ENCODE results near the gene PCNX2. TPM values are rescaled to one million over a fixed set of nuclear protein-coding genes. Genes with fewer than 3 reads are reported as not detected.

Gene PCNX2
- total RNA-seq, 1 experiment from 2014 or later: 4.5 TPM

DNA sequence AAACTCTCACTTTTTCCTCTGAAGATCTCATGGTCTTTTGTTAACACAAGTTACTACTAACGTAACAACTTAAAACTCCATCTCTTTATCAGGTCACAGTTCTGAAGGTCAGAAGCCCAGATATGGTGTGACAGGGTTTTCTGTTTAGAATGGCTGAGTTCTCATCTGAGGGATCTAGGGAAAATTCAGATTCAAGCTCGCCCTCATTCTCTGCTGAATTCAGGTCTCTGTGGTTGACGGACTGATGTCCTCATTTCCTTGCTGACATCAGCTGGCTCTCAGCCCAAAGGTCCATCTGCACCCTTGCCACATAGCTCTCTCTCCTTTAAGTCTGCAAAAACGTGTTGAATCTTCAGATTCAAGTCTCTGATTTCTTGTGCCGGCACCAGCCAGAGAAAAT is 351.2 kb downstream of the PCNX2 start:
- Histone ChIP-seq H3K4me1 (no peaks in the 10 kb centered on the region), H3K4me3 (no peak overlapping the region), H3K27me3 (no peaks in the 10 kb centered on the region), H3K27ac (no peak overlapping the region), H3K36me3 (no peaks in the 10 kb centered on the region), H3K9me3 (replicated peaks) (no peaks in the 10 kb centered on the region; the same call in 1 of the 2 replicates)
- no peak for DNase-seq

DNA sequence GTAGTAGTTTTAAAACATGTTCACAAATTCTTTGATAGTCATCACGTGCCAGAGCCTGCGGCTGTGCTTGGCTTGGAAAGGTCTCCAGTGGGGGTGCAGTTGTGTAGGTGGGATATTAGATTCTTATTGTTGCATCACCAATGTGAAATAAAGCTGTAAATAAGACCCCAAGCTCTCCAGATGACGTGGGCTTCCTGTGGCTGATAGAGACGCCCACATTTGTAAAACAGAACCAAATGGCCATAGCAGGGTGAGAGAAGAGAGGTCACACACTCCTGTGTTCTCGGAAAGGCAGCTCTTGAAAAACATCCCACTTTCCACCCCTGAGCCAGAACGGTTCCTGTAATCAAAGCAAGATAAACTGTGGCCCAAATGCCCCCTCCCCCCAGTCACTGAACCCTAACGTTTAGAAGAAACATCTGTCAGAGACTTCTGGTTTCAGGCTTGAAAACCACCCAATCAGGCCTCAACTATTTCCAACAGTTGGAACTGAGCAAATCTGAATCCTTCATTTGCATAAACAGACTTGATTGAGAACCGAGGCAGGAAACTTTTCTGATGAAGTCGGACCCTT is 351.8 kb downstream of the PCNX2 start:
- no peaks in the 10 kb centered on the region for H3K4me1 ChIP-seq
- H3K27me3 ChIP-seq: no peaks in the 10 kb centered on the region
- H3K27ac ChIP-seq: no peak overlapping the region
- no peaks in the 10 kb centered on the region for H3K36me3 ChIP-seq
- DNase-seq: no peak
- H3K9me3 ChIP-seq (replicated peaks): no peaks in the 10 kb centered on the region; the same call in 1 of the 2 replicates
- no peak overlapping the region for H3K4me3 ChIP-seq

DNA sequence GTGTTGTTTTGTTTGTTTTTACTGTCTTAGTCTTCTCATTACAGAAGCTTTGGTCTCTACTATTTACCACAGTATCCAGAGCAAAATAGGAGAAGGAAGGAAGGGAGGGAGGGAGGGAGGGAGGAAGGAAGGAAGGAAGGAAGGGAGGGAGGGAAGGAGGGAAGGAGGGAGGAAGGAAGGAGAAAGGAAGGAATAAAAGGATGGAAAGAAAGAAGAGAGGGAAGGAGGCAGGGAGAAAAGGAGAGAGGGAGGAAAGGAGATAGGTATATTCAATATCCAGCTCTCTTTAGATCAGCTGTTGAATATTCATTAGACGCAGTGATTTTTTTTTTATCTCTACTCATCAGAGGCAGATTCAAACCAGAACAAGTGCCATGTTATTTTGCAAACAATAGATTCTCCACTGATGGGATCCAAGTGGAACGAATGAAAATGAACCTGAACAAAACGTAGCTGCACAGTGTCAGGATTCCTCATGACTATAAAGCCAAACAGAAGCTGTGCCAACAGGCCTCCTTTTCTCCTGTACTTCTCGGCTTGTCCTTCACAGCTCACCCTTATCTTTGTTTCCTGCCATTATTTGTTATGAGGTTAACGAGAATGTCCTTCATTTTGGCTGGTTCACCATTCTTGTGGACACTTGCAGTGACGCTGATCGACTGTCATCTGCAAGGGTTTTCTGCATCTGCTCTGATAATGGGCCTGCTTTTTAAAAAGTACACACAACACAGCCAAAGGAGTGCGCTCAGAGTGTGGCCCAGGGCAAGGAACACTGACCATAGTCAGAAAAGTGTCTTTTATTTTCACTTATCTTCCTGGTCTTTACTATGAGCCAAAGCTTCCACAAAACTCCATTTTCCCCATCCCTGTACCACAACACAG is 352.9 kb downstream of the PCNX2 start:
- Histone ChIP-seq H3K9me3 (replicated peaks) (no peaks in the 10 kb centered on the region; the same call in 1 of the 2 replicates), H3K36me3 (no peaks in the 10 kb centered on the region), H3K4me3 (no peak overlapping the region), H3K4me1 (no peaks in the 10 kb centered on the region), H3K27ac (no peak overlapping the region), H3K27me3 (no peaks in the 10 kb centered on the region)
- no peak for DNase-seq

DNA sequence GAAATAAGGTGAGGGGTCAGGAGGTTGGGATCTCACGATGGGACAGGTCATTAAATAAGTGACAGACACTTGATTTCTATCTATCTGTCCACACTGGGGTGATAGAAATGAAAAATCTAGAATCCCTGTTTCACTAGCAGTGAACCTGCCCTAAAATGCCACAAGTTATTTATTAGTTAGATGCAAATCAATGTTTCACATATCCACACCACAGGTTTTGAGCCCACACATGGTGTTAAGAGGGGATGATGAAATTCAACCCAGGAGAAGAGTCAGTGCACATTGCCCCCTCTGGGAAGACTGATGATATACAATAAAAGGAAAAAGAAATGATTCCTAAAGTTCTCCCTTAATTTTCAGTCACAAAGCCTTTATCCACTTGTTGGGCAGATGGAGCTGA is 355.3 kb downstream of the PCNX2 start:
- Histone ChIP-seq H3K27ac (no peak overlapping the region), H3K9me3 (replicated peaks) (no peaks in the 10 kb centered on the region; the same call in 1 of the 2 replicates), H3K4me1 (no peaks in the 10 kb centered on the region), H3K4me3 (no peak overlapping the region), H3K36me3 (no peaks in the 10 kb centered on the region), H3K27me3 (no peaks in the 10 kb centered on the region)
- no peak for DNase-seq

DNA sequence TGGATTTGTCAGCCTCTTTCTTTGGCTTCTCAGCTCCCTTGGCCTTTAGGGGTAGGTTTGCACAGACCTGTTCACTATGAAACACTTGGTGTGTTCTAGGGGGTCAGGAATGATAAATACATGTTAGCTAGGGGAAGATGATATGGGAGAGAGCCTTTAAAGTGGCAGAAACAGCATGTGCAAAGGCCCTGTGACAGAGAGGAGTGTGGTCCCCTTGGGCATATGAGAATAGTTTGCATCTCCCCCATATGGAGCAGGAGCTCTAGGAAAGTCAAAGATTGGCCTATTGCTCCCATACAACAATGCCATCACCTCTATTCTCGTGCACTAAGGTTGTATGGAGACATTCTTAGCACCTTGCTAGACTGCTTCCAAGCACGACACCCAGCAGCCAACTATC is 355.8 kb downstream of the PCNX2 start:
- no peaks in the 10 kb centered on the region for H3K4me1 ChIP-seq
- no peaks in the 10 kb centered on the region for H3K36me3 ChIP-seq
- H3K27me3 ChIP-seq: no peaks in the 10 kb centered on the region
- no peak for DNase-seq
- no peak overlapping the region for H3K4me3 ChIP-seq
- no peak overlapping the region for H3K27ac ChIP-seq
- no peaks in the 10 kb centered on the region; the same call in 1 of the 2 replicates for H3K9me3 ChIP-seq (replicated peaks)

DNA sequence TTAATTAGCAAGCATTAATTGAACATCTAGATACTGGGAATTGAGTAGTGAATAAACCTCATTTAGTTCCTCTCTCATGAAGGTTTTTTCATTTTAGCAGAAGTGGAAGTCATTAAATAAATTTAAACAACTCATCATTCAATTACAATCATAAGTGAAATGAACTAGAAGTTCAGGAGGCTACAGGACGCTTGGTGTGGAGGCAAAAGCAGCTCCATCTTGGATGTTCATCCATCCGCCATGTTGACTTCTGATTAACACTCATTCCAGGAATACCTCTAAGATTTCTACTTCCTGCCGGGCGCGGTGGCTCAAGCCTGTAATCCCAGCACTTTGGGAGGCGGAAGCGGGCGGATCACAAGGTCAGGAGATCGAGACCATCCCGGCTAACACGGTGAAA is 356.6 kb downstream of the PCNX2 start:
- Histone ChIP-seq H3K9me3 (replicated peaks) (no peaks in the 10 kb centered on the region), H3K27me3 (no peaks in the 10 kb centered on the region), H3K4me1 (no peaks in the 10 kb centered on the region), H3K4me3 (no peak overlapping the region), H3K36me3 (no peaks in the 10 kb centered on the region), H3K27ac (no peak overlapping the region)
- no peak for DNase-seq

DNA sequence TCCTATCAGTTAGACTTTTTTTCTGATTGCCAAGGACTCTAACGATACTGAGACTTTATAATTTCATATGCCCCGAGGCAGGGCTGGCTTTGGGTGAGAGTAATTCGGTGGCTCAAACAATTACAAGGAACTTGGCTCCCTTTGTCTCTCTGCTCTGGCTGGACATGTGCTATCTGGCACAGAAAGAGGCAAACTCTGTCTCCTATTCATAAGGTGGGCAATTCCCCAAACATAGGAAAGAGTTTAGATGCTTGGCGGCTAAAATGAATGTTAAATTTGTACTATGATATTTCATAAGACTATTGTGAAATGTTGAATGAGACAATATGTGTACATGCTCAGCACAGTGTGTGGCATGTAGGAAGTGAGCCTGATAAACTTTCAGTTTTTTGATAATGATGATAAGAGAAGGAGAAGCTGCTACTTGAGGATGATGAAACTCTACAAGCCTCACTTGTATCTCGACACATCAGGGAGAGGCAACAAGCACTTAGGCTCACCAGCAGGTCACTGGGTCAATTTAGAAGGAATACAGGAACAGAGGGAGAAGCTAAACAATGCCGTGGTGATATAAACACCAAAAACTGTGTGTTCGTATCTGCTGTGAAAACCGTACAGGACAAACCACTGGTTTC is 357.7 kb downstream of the PCNX2 start:
- Histone ChIP-seq H3K27me3 (no peaks in the 10 kb centered on the region), H3K4me3 (no peak overlapping the region), H3K9me3 (replicated peaks) (no peaks in the 10 kb centered on the region), H3K4me1 (peaks cover 1% of the 10 kb centered on the region), H3K36me3 (no peaks in the 10 kb centered on the region), H3K27ac (no peak overlapping the region)
- no peak for DNase-seq

DNA sequence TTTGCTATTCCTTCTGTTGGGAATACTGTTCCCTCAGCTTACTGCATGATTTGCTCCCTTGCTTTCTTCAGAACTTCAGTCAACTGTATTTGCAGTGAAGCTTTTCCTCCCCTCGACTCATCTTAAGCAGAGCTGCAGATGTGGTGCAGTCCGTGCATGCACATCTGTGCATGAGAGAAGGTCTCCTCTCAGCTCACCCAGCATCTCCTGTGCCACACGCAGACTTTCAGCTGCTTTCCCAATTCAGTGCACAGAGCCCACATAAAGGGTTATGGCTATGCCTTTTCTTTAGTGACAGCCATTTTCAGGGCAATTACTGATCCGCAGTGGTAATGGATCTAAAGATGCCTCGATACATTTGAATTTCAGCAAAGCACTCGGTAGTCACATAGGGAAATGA is 358.6 kb downstream of the PCNX2 start:
- H3K4me1 ChIP-seq: peaks cover 5% of the 10 kb centered on the region
- no peak overlapping the region for H3K27ac ChIP-seq
- DNase-seq: no peak
- H3K27me3 ChIP-seq: no peaks in the 10 kb centered on the region
- no peak overlapping the region for H3K4me3 ChIP-seq
- no peaks in the 10 kb centered on the region for H3K36me3 ChIP-seq
- H3K9me3 ChIP-seq (replicated peaks): no peaks in the 10 kb centered on the region

Other genes with a start within 250 kb of the PCNX2 start
- gene MAP3K21, start 32.0 kb upstream of the PCNX2 start, total RNA-seq (2014; rRNA removed; shearing (Covaris generic)): not detected in 2 replicates

Data from SJCRH30 (cell line).